Adrenal gland (tissue), 5 donors: ENCODE results near the gene DOCK7.

ENCODE experiments used
- POLR2A ChIP-seq, 2 donors: fragments of 450-650 bp; IDR thresholded peaks; one replicate each; pipeline ENCODE4 v1.6.1; 2017; ENCODE audit warnings: antibody characterized with exemption in 2 of 2, mild to moderate bottlenecking in 2 of 2, moderate library complexity in 1 of 2
- TF ChIP-seq, protein P1 (sequence below), 6 experiments: fragments of 450-650 bp in 4 of 6; fragments of 200-600 bp in 2 of 6; sonication (generic) in 1 of 6; IDR thresholded peaks; 1 replicate in 5 of 6; 2 replicates in 1 of 6; pipeline versions ENCODE4 v1.5.1 to v1.8.0; 2016 to 2021; ENCODE audit warnings: antibody characterized with exemption in 6 of 6, mild to moderate bottlenecking in 2 of 6, moderate library complexity in 1 of 6
- donor health status: DM: no; HTN: no; CAD: no.

DNA sequence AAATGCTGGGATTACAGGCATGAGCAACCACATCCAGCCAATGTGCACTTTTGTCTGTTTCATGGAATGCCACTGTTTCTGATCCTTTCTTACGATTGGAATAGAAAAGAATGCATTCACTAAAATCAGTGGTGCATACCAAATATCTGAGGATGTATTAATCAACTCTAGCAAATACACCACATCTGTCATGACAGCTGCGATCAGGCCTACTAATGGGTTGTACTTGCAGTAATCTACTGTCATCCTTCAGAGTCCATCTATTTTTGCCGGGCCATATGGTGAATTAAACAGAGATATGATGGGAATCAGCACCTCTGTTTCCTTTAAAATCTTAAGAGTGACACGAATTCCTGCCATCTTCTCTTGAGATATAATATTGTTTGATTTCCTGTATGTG is 259.8 kb downstream of the DOCK7 start:
- TF ChIP-seq POLR2A (IDR thresholded peaks at IDR 0.05), result no peak
- TF ChIP-seq, protein P1, sequence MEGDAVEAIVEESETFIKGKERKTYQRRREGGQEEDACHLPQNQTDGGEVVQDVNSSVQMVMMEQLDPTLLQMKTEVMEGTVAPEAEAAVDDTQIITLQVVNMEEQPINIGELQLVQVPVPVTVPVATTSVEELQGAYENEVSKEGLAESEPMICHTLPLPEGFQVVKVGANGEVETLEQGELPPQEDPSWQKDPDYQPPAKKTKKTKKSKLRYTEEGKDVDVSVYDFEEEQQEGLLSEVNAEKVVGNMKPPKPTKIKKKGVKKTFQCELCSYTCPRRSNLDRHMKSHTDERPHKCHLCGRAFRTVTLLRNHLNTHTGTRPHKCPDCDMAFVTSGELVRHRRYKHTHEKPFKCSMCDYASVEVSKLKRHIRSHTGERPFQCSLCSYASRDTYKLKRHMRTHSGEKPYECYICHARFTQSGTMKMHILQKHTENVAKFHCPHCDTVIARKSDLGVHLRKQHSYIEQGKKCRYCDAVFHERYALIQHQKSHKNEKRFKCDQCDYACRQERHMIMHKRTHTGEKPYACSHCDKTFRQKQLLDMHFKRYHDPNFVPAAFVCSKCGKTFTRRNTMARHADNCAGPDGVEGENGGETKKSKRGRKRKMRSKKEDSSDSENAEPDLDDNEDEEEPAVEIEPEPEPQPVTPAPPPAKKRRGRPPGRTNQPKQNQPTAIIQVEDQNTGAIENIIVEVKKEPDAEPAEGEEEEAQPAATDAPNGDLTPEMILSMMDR (IDR thresholded peaks at IDR 0.05), result no peak
